Activated naive CD4-positive, alpha-beta T cell (primary cell): Measurements from ENCODE around the gene LCE2C.

Source experiments
- DNase-seq, 4 experiments: peaks; one replicate each; lab custom pipeline; 2025; lab: John Stamatoyannopoulos, UW

Gene LCE2C

GRCh38 chr1:152725261-152725660 is 50.2 kb downstream of the LCE2C start:
- no peak for DNase-seq
